Natural killer cell (primary cell): Measurements from ENCODE around the gene ACOX3. TPM values are rescaled to one million over a fixed set of nuclear protein-coding genes. Genes with fewer than 3 reads are reported as not detected.

Experiments
- ATAC-seq, 3 donors: fragments of 150-1000 bp in 2 of 3; fragments of 200-7000 bp in 1 of 3; cut with Tn5 transposase; 1 replicate in 1 of 3; 2 replicates in 2 of 3; pipeline ENCODE4 v1.10.0; 2021; ENCODE audit warnings: mild to moderate bottlenecking in 2 of 3, moderate library complexity in 2 of 3
- DNase-seq, 2 donors: peaks; one replicate each; pipeline versions ENCODE4 v3.0.0 to v3.0.0-alpha.2; 2013 to 2021; ENCODE audit warnings: mixed read lengths in 1 of 2
- H3K27ac ChIP-seq: one replicate; pipeline ENCODE4 v1.5.1; 2013; ENCODE audit warnings: mild to moderate bottlenecking, low read length
- H3K27me3 ChIP-seq: one replicate; pipeline ENCODE4 v1.6.1; 2013; ENCODE audit warnings: low read length; ENCODE audit not compliant: control insufficient read depth, insufficient read depth
- H3K36me3 ChIP-seq: one replicate; pipeline ENCODE4 v1.6.1; 2013; ENCODE audit warnings: low read length; ENCODE audit not compliant: control insufficient read depth, insufficient read depth
- H3K4me1 ChIP-seq: one replicate; pipeline ENCODE4 v1.6.1; 2013; ENCODE audit warnings: low read length; ENCODE audit not compliant: control insufficient read depth, insufficient read depth
- H3K4me3 ChIP-seq: one replicate; pipeline ENCODE4 v1.5.1; 2013; ENCODE audit warnings: low read length
- H3K9me3 ChIP-seq: one replicate; pipeline ENCODE4 v1.6.1; 2013; ENCODE audit warnings: low read length; ENCODE audit not compliant: control insufficient read depth, insufficient read depth
- H3K27ac Mint-ChIP-seq, 2 donors: one replicate each; pipeline ENCODE4 v1.8.0; 2022; ENCODE audit warnings: mild to moderate bottlenecking in 2 of 2, mixed read lengths in 2 of 2, moderate library complexity in 1 of 2
- H3K27me3 Mint-ChIP-seq, 2 donors: one replicate each; pipeline ENCODE4 v1.8.0; 2022; ENCODE audit warnings: low read depth in 2 of 2, mixed read lengths in 2 of 2
- H3K36me3 Mint-ChIP-seq: one replicate; pipeline ENCODE4 v1.8.0; 2022; ENCODE audit warnings: mixed read lengths
- H3K4me1 Mint-ChIP-seq, 2 donors: one replicate each; pipeline ENCODE4 v1.8.0; 2022; ENCODE audit warnings: mixed read lengths in 2 of 2
- H3K4me3 Mint-ChIP-seq: one replicate; pipeline ENCODE4 v1.8.0; 2022; ENCODE audit warnings: mild to moderate bottlenecking, moderate library complexity, mixed read lengths
- H3K9me3 Mint-ChIP-seq, 2 donors: one replicate each; pipeline ENCODE4 v1.8.0; 2022; ENCODE audit warnings: mixed read lengths in 2 of 2
- WGBS: methylation state at CpG from one replicate; pipeline ENCODE4 v1.1.7; 2013; ENCODE audit warnings: missing lambda C conversion rate; ENCODE audit not compliant: insufficient coverage; 5-methylcytosine and 5-hydroxymethylcytosine counted together
- intact Hi-C: fragments of 100-400 bp; cut with micrococcal nuclease; formaldehyde crosslinking; loops from one replicate; pipeline ENCODE4 v1.14.2; 2022
- total RNA-seq, 4 donors: library from RNA; stranded (reverse); fragments of 120-200 nt in 1 of 4; gene quantifications; one replicate each; pipeline versions ENCODE4 v1.2.3 to v1.2.4, GENCODE V29; 2013 to 2022
- TF ChIP-seq, protein P1 (sequence below): fragments of 200-600 bp; IDR thresholded peaks from one replicate; pipeline ENCODE4 v1.8.0; 2022; ENCODE audit warnings: antibody characterized with exemption

ACOX3 gene
- total RNA-seq, 3 donors from 2014 or later (not counting 1 experiment from before 2014, with no cell fraction given) = 12.4 to 18.3 (median 15.4) TPM

DNA sequence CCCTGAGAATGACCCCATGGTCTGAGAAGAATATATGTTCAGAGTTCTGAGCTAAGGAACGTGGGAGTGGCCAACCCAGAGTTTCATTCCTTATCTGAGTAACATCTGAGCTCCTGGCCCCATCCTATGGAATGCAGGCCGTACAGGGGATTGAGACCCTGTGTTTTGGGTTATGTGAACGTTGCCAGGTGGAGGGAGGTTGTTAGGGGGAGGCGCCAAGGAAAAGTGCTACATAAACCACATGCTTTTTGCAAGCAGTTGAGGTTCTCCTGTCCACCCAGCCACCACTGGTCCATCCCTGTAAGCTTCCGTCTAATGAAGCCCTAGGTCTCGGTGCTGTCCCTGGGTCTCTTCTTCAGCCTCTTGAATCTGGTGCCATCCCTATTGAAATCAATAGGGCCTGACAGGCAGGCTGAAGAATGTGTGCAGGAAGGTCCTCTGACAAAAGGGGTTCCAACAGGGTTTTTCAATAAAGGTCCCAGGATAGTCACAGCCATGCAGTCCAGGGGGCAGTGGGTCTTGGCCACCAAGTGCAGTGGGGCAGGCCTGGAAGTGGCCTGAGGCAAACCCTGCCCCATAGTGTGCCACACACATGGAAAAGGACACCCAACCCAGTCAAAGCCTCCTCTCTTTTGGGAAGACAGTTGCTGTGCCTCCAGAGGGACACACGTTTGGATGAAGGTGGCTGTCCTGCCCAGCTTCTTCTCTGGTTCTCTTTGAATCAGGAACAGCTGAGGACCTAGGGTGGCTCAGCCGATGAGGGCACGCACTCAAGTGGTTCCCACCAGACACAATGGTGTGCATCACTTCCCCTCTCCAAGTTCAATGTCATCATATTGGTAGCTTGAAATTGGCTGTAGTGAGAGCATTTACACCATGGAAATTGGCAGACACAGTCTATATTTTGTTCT lies 117.5 kb downstream of the ACOX3 start:
- H3K36me3 Mint-ChIP-seq = no peaks in the 10 kb centered on the region
- no peak overlapping the region for H3K4me3 Mint-ChIP-seq
- 89% methylated on average over 7 of the region's 9 CpGs for WGBS
- H3K4me1 ChIP-seq = no peaks in the 10 kb centered on the region
- H3K36me3 ChIP-seq = no peaks in the 10 kb centered on the region
- no peak overlapping the region for H3K4me3 ChIP-seq
- H3K27ac ChIP-seq = no peak overlapping the region
- no peaks in the 10 kb centered on the region for H3K27me3 Mint-ChIP-seq
- TF ChIP-seq, protein P1, sequence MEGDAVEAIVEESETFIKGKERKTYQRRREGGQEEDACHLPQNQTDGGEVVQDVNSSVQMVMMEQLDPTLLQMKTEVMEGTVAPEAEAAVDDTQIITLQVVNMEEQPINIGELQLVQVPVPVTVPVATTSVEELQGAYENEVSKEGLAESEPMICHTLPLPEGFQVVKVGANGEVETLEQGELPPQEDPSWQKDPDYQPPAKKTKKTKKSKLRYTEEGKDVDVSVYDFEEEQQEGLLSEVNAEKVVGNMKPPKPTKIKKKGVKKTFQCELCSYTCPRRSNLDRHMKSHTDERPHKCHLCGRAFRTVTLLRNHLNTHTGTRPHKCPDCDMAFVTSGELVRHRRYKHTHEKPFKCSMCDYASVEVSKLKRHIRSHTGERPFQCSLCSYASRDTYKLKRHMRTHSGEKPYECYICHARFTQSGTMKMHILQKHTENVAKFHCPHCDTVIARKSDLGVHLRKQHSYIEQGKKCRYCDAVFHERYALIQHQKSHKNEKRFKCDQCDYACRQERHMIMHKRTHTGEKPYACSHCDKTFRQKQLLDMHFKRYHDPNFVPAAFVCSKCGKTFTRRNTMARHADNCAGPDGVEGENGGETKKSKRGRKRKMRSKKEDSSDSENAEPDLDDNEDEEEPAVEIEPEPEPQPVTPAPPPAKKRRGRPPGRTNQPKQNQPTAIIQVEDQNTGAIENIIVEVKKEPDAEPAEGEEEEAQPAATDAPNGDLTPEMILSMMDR = no peak
- DNase-seq = peak in 1 of 2 donors; percentile 6
- no peaks in the 10 kb centered on the region for H3K4me1 Mint-ChIP-seq
- no peaks in the 10 kb centered on the region for H3K27me3 ChIP-seq
- intact Hi-C loops = no loop called here
- no peak overlapping the region for H3K27ac Mint-ChIP-seq
- no peak for ATAC-seq
- H3K9me3 ChIP-seq = no peaks in the 10 kb centered on the region
- H3K9me3 Mint-ChIP-seq = no peaks in the 10 kb centered on the region

DNA sequence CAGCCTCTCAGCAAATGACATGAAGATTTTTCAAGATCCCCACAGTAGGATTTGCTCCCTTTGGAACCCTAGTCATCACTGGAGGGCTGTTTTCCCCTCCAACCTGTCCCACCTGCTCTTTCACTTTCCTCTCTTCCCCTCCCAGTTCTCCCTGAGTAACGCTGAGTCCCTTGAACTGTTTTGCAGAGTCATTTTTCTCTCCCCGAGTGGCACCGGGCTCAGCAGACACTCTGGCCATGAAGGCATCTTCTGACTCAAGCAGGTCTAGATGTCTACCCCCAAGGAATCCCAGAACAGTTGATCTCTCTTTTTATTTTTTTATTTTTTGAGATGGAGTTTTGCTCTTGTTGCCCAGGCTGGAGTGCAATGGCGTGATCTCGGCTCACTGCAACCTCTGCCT lies 118.8 kb downstream of the ACOX3 start:
- Mint-ChIP-seq H3K36me3 (no peaks in the 10 kb centered on the region), H3K27ac (no peak overlapping the region), H3K27me3 (no peaks in the 10 kb centered on the region), H3K9me3 (no peaks in the 10 kb centered on the region), H3K4me3 (no peak overlapping the region), H3K4me1 (no peaks in the 10 kb centered on the region)
- TF ChIP-seq, protein P1 = no peak
- DNase-seq (no peak), ATAC-seq (no peak)
- Histone ChIP-seq H3K4me3 (no peak overlapping the region), H3K27ac (no peak overlapping the region), H3K36me3 (no peaks in the 10 kb centered on the region), H3K9me3 (no peaks in the 10 kb centered on the region), H3K4me1 (no peaks in the 10 kb centered on the region), H3K27me3 (no peaks in the 10 kb centered on the region)
- intact Hi-C loops = no loop called here
- 56% methylated on average over 3 of the region's 5 CpGs for WGBS

GRCh38 chr4:8321220-8321619 lies 119.3 kb downstream of the ACOX3 start:
- no peak for DNase-seq

More at GRCh38 chr4:8321220-8321619, 119.3 kb downstream of the ACOX3 start:
- no peak overlapping the region for H3K4me3 Mint-ChIP-seq
- H3K4me1 ChIP-seq = no peaks in the 10 kb centered on the region
- no peak overlapping the region for H3K4me3 ChIP-seq
- no peaks in the 10 kb centered on the region for H3K9me3 ChIP-seq
- H3K27me3 ChIP-seq = no peaks in the 10 kb centered on the region
- intact Hi-C loops = no loop called here
- H3K36me3 ChIP-seq = no peaks in the 10 kb centered on the region
- no peaks in the 10 kb centered on the region for H3K4me1 Mint-ChIP-seq
- no peaks in the 10 kb centered on the region for H3K27me3 Mint-ChIP-seq
- no peak overlapping the region for H3K27ac Mint-ChIP-seq
- H3K27ac ChIP-seq = no peak overlapping the region
- no peaks in the 10 kb centered on the region for H3K9me3 Mint-ChIP-seq
- WGBS = 72% methylated on average over 2 of the region's 2 CpGs
- peak in 1 of 3 donors; percentile 42 for ATAC-seq
- TF ChIP-seq, protein P1 = no peak
- no peaks in the 10 kb centered on the region for H3K36me3 Mint-ChIP-seq
